H9 (cell line): Measurements from ENCODE around the gene PTPN21. TPM values are rescaled to one million over a fixed set of nuclear protein-coding genes. Genes with fewer than 3 reads are reported as not detected.
A peak's percentile ranks its signal among the peaks of the same experiment; 100 is the strongest.

ENCODE experiments used
- DNase-seq: peaks from one replicate; pipeline ENCODE4 v3.0.0-alpha.2; 2017
- H2AFZ ChIP-seq: one replicate; pipeline ENCODE4 v1.6.1; 2013; ENCODE audit warnings: mild to moderate bottlenecking, low read length, control low read depth, moderate library complexity
- H2AK5ac ChIP-seq: 2 replicates; pipeline ENCODE4 v1.6.1; 2013; ENCODE audit warnings: low read length, control low read depth, mixed read lengths; ENCODE audit not compliant: insufficient read length
- H2BK120ac ChIP-seq: one replicate; pipeline ENCODE4 v1.6.1; 2013; ENCODE audit warnings: low read depth, mild to moderate bottlenecking, low read length, control low read depth, inconsistent platforms; ENCODE audit not compliant: poor library complexity, severe bottlenecking
- H2BK12ac ChIP-seq: 2 replicates; pipeline ENCODE4 v1.6.1; 2013; ENCODE audit warnings: low read length, control low read depth, mixed read lengths, low read depth; ENCODE audit not compliant: insufficient read length
- H2BK15ac ChIP-seq: 2 replicates; pipeline ENCODE4 v1.6.1; 2013; ENCODE audit warnings: low read depth, low read length, control low read depth
- H2BK20ac ChIP-seq: one replicate; pipeline ENCODE4 v1.6.1; 2013; ENCODE audit warnings: low read depth, mild to moderate bottlenecking, low read length, control low read depth, inconsistent platforms; ENCODE audit not compliant: poor library complexity, severe bottlenecking
- H2BK5ac ChIP-seq: 2 replicates; pipeline ENCODE4 v1.6.1; 2013; ENCODE audit warnings: low read length, control low read depth, mixed read lengths; ENCODE audit not compliant: insufficient read length
- H3K14ac ChIP-seq: 2 replicates; pipeline ENCODE4 v1.6.1; 2013; ENCODE audit warnings: low read length, control low read depth; ENCODE audit not compliant: insufficient read depth
- H3K18ac ChIP-seq: 2 replicates; pipeline ENCODE4 v1.6.1; 2013; ENCODE audit warnings: low read depth, mild to moderate bottlenecking, mixed read lengths, low read length, control low read depth; ENCODE audit not compliant: insufficient read length
- H3K23ac ChIP-seq: 2 replicates; pipeline ENCODE4 v1.6.1; 2013; ENCODE audit warnings: low read length, control low read depth, mixed read lengths, low read depth; ENCODE audit not compliant: insufficient read length
- H3K23me2 ChIP-seq: 2 replicates; pipeline ENCODE4 v1.6.1; 2013; ENCODE audit warnings: low read depth, mild to moderate bottlenecking, mixed read lengths, low read length, control low read depth; ENCODE audit not compliant: insufficient read length, poor library complexity, severe bottlenecking
- H3K27ac ChIP-seq: 2 replicates; pipeline ENCODE4 v1.5.1; 2013; ENCODE audit warnings: low read length, control low read depth, mixed read lengths, low read depth; ENCODE audit not compliant: insufficient read length
- H3K27me3 ChIP-seq: 2 replicates; pipeline ENCODE4 v1.6.1; 2013; ENCODE audit warnings: low read length, control low read depth, inconsistent platforms; ENCODE audit not compliant: insufficient read depth
- H3K4ac ChIP-seq: 2 replicates; pipeline ENCODE4 v1.6.1; 2013; ENCODE audit warnings: low read depth, mild to moderate bottlenecking, control low read depth, inconsistent platforms, low read length, moderate library complexity
- H3K4me1 ChIP-seq: 2 replicates; pipeline ENCODE4 v1.6.1; 2013; ENCODE audit warnings: low read length, control low read depth, inconsistent platforms; ENCODE audit not compliant: insufficient read depth
- H3K4me2 ChIP-seq: 2 replicates; pipeline ENCODE4 v1.6.1; 2013; ENCODE audit warnings: low read length, control low read depth, mixed read lengths; ENCODE audit not compliant: insufficient read length, insufficient read depth
- H3K56ac ChIP-seq: 2 replicates; pipeline ENCODE4 v1.6.1; 2013; ENCODE audit warnings: low read depth, mild to moderate bottlenecking, mixed read lengths, low read length, control low read depth; ENCODE audit not compliant: insufficient read length
- H3K79me1 ChIP-seq: 2 replicates; pipeline ENCODE4 v1.6.1; 2013; ENCODE audit warnings: low read depth, mild to moderate bottlenecking, moderate library complexity, low read length, control low read depth, inconsistent platforms; ENCODE audit not compliant: insufficient read depth, poor library complexity, severe bottlenecking
- H3K79me2 ChIP-seq: 2 replicates; pipeline ENCODE4 v1.6.1; 2013; ENCODE audit warnings: low read length, control low read depth, inconsistent platforms; ENCODE audit not compliant: insufficient read depth
- H3K9ac ChIP-seq: 2 replicates; pipeline ENCODE4 v1.6.1; 2013; ENCODE audit warnings: low read length, control low read depth, mixed read lengths; ENCODE audit not compliant: insufficient read length; ENCODE audit errors: extremely low read depth
- H3K9me3 ChIP-seq: one replicate; pipeline ENCODE4 v1.6.1; 2013; ENCODE audit warnings: low read depth, low read length, inconsistent platforms; ENCODE audit not compliant: control insufficient read depth
- H3T11ph ChIP-seq: one replicate; pipeline ENCODE4 v1.6.1; 2013; ENCODE audit warnings: mild to moderate bottlenecking, low read length, control low read depth, inconsistent platforms
- H4K20me1 ChIP-seq: one replicate; pipeline ENCODE4 v1.6.1; 2013; ENCODE audit not compliant: control insufficient read depth, insufficient read length, insufficient read depth
- H4K5ac ChIP-seq: 2 replicates; pipeline ENCODE4 v1.6.1; 2013; ENCODE audit warnings: low read depth, mild to moderate bottlenecking, mixed read lengths, low read length, control low read depth; ENCODE audit not compliant: insufficient read length
- H4K8ac ChIP-seq: replicated peaks from 2 replicates; pipeline ENCODE4 v1.6.1; 2013; ENCODE audit warnings: low read length, control low read depth, mixed read lengths, low read depth; ENCODE audit not compliant: insufficient read length
- H4K91ac ChIP-seq: 2 replicates; pipeline ENCODE4 v1.6.1; 2013; ENCODE audit warnings: low read depth, mild to moderate bottlenecking, moderate library complexity, mixed read lengths, low read length, control low read depth; ENCODE audit not compliant: insufficient read length
- H3K27ac Mint-ChIP-seq, 3 experiments: 2 replicates in 2 of 3; 3 replicates in 1 of 3; pipeline ENCODE4 v1.8.0; 2020 to 2021; ENCODE audit warnings: mixed read lengths in 3 of 3, mild to moderate bottlenecking in 1 of 3, moderate library complexity in 1 of 3
- H3K27me3 Mint-ChIP-seq: 2 replicates; pipeline ENCODE4 v1.8.0; 2021; ENCODE audit warnings: low read depth, mild to moderate bottlenecking, moderate library complexity, mixed read lengths
- H3K36me3 Mint-ChIP-seq, 3 experiments: 2 replicates in 2 of 3; 3 replicates in 1 of 3; pipeline ENCODE4 v1.8.0; 2020 to 2021; ENCODE audit warnings: low read depth in 3 of 3, mixed read lengths in 3 of 3; ENCODE audit not compliant: insufficient read depth in 1 of 3
- H3K4me1 Mint-ChIP-seq, 2 experiments: 2 replicates each; pipeline ENCODE4 v1.8.0; 2020; ENCODE audit warnings: mixed read lengths in 2 of 2
- H3K4me3 Mint-ChIP-seq, 2 experiments: 2 replicates in 1 of 2; 3 replicates in 1 of 2; pipeline ENCODE4 v1.8.0; 2020 to 2021; ENCODE audit warnings: mild to moderate bottlenecking in 2 of 2, mixed read lengths in 2 of 2, moderate library complexity in 1 of 2
- H3K9me3 Mint-ChIP-seq, 2 experiments: 2 replicates in 1 of 2; 3 replicates in 1 of 2; pipeline ENCODE4 v1.8.0; 2020; ENCODE audit warnings: mild to moderate bottlenecking in 2 of 2, mixed read lengths in 2 of 2, moderate library complexity in 1 of 2
- CTCF ChIP-seq: fragments of 200-600 bp; sonication (generic); conservative IDR thresholded peaks from 3 replicates; pipeline ENCODE4 v1.8.0; 2021; ENCODE audit warnings: antibody characterized with exemption, mild to moderate bottlenecking
- WGBS: extraction: QIAGEN DNeasy Blood & Tissue Kit; methylation state at CpG from one replicate; pipeline ENCODE4 v1.1.7; 2013; ENCODE audit warnings: missing lambda C conversion rate, low lambda C conversion rate, mixed read lengths; ENCODE audit not compliant: insufficient read length; ENCODE audit errors: extremely low coverage; 5-methylcytosine and 5-hydroxymethylcytosine counted together
- total RNA-seq: library from RNA; stranded (reverse); gene quantifications from 2 replicates; pipeline ENCODE4 v1.2.1, GENCODE V29; 2021

The PTPN21 gene
- total RNA-seq, 1 experiment from 2014 or later: 14.3 TPM

- no peak overlapping the region for H3K4me2 ChIP-seq
- Mint-ChIP-seq H3K36me3 (peaks cover 2 to 38% (median 23%) of the 10 kb centered on the region in 3 experiments; a peak in 5 of 7 replicates), H3K27me3 (no peaks in the 10 kb centered on the region), H3K4me3 (no peak overlapping the region), H3K9me3 (no peaks in the 10 kb centered on the region), H3K27ac (0 out of 7 replicates have a peak overlapping the region, but pooled peaks of 1 of the 3 experiments have one; percentile 61), H3K4me1 (no peaks in the 10 kb centered on the region)
- H3K56ac ChIP-seq: no peak overlapping the region
- no peak overlapping the region for H3K14ac ChIP-seq
- H4K20me1 ChIP-seq: no peaks in the 10 kb centered on the region
- TF ChIP-seq CTCF: no peak
- no peak overlapping the region for H2AK5ac ChIP-seq
- no peaks in the 10 kb centered on the region for H3K9me3 ChIP-seq
- H3K79me2 ChIP-seq: no peaks in the 10 kb centered on the region
- no peak overlapping the region for H3K9ac ChIP-seq
- H4K5ac ChIP-seq: no peak overlapping the region
- H2BK20ac ChIP-seq: no peak overlapping the region
- no peak overlapping the region for H3T11ph ChIP-seq
- no peaks in the 10 kb centered on the region for H3K23me2 ChIP-seq
- DNase-seq: no peak
- no peak overlapping the region for H3K18ac ChIP-seq
- H4K91ac ChIP-seq: no peak overlapping the region
- no peaks in the 10 kb centered on the region for H3K27me3 ChIP-seq
- no peaks in the 10 kb centered on the region for H3K79me1 ChIP-seq
- no peak overlapping the region for H2BK15ac ChIP-seq
- H3K4ac ChIP-seq: no peak overlapping the region
- no peak overlapping the region for H2BK120ac ChIP-seq
- no peak overlapping the region for H2BK12ac ChIP-seq
- H3K23ac ChIP-seq: no peak overlapping the region
- no peak overlapping the region for H4K8ac ChIP-seq
- no peak overlapping the region for H2BK5ac ChIP-seq
- WGBS: no CpG with 5 or more reads among the region's 3 CpGs
- H3K4me1 ChIP-seq: no peaks in the 10 kb centered on the region
- H2AFZ ChIP-seq: no peak overlapping the region
- no peak overlapping the region for H3K27ac ChIP-seq
Observed at GRCh38 chr14:88545256-88545655, 9.6 kb downstream of the PTPN21 start.
